ENCODE data around the gene UROC1. TPM values are rescaled to one million over a fixed set of nuclear protein-coding genes. Genes with fewer than 3 reads are reported as not detected.

Gene UROC1
- total RNA-seq, 4 donors from 2014 or later: not detected

DNA sequence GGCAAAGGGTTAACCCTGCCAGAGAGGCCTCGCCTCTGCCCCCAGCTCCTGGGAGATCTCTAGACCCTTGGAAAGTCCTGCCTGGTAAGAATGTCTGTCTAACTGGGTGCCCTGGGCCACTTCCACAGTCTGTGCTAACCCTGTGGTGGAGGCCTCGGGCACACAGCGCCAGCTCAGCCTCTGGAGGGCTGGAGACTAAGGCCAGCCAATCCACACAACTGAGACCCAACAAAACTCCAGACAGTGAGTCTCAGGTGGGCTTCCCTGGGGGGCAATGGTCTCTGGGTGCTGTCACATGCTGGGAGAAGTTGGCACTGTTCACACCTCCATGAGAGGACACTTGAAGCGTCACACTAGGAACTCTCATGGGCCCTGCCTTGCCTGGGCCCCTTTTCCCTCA is 61.4 kb downstream of the UROC1 start:
- Histone ChIP-seq H3K27me3 (no peaks in the 10 kb centered on the region), H3K36me3 (peaks cover 85% of the 10 kb centered on the region), H3K4me1 (no peaks in the 10 kb centered on the region), H3K9me3 (no peaks in the 10 kb centered on the region), H3K27ac (no peak overlapping the region), H3K4me3 (no peak overlapping the region)
- 80% methylated on average over 2 of the region's 4 CpGs for WGBS
- TF ChIP-seq POLR2A (IDR thresholded peaks at IDR 0.05): no peak
- no peak for TF ChIP-seq POLR2AphosphoS5 (IDR thresholded peaks at IDR 0.05)
- no peak for TF ChIP-seq EP300 (IDR thresholded peaks at IDR 0.05)
- TF ChIP-seq, protein P1, sequence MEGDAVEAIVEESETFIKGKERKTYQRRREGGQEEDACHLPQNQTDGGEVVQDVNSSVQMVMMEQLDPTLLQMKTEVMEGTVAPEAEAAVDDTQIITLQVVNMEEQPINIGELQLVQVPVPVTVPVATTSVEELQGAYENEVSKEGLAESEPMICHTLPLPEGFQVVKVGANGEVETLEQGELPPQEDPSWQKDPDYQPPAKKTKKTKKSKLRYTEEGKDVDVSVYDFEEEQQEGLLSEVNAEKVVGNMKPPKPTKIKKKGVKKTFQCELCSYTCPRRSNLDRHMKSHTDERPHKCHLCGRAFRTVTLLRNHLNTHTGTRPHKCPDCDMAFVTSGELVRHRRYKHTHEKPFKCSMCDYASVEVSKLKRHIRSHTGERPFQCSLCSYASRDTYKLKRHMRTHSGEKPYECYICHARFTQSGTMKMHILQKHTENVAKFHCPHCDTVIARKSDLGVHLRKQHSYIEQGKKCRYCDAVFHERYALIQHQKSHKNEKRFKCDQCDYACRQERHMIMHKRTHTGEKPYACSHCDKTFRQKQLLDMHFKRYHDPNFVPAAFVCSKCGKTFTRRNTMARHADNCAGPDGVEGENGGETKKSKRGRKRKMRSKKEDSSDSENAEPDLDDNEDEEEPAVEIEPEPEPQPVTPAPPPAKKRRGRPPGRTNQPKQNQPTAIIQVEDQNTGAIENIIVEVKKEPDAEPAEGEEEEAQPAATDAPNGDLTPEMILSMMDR (IDR thresholded peaks at IDR 0.05): no peak
- peak; percentile 40 to 57 for DNase-seq (ENCODE audit: low spot score in 2 of 2)

DNA sequence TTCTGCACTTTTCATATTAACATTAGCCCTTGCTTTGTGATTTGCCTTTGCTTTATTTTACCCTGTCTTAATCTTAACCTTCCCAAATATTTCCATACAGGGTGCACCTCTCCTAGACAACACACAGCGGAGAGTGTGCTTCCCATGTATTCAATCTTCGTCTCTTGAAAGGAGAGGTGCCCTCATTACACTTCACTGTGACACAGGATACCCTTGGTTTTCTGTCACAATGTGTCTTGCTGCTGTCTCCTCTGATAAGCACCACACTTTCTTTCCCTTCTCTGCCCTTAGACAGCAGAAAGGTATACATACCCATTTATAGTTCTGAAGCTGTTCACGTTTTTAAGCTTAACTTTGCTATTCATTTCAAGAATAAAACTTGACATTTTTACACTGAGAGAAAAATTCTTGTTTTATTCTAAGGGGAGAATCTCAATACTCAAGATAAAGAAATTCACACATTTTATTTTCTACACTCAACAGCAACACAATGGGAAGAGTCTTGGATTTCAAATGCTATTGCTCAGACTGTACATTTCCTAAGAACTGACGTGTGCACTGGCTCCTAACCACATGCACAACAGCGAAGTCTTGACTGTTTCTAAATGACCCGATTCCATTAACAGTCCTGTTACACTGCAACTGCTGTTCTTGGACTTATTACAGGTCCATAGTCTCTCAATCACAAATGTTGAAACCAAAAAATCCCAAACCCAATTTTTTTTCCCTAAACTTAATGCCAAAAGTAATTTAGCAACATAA is 63.0 kb downstream of the UROC1 start:
- Histone ChIP-seq H3K36me3 (peaks cover 84% of the 10 kb centered on the region), H3K4me1 (no peaks in the 10 kb centered on the region), H3K4me3 (no peak overlapping the region), H3K27ac (no peak overlapping the region), H3K27me3 (no peaks in the 10 kb centered on the region), H3K9me3 (no peaks in the 10 kb centered on the region)
- TF ChIP-seq, protein P1 (IDR thresholded peaks at IDR 0.05): no peak
- TF ChIP-seq POLR2A (IDR thresholded peaks at IDR 0.05): no peak
- no peak for TF ChIP-seq EP300 (IDR thresholded peaks at IDR 0.05)
- TF ChIP-seq POLR2AphosphoS5 (IDR thresholded peaks at IDR 0.05): no peak
- no peak for DNase-seq (ENCODE audit: low spot score in 2 of 2)
- 93% methylated on average over 6 of the region's 6 CpGs for WGBS

DNA sequence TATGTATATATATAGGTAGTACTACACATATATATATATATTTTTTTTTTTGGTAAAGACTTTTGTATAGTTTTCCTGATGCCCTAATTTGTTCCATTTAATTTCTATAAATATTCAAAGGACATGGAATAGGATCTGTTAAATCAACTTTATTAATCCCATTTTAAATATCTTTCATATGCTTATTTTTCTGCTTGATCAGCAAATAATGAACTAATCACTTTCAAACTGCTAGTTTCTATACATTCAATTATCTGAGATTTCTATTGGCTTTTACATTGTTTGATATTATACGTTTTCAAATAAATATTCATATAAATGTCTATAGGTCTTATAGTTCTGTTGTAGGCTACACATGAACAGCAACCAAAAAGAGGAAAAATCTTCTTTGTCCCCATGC is 63.5 kb downstream of the UROC1 start:
- Histone ChIP-seq H3K27me3 (no peaks in the 10 kb centered on the region), H3K4me3 (no peak overlapping the region), H3K27ac (no peak overlapping the region), H3K36me3 (peaks cover 84% of the 10 kb centered on the region), H3K4me1 (no peaks in the 10 kb centered on the region), H3K9me3 (no peaks in the 10 kb centered on the region)
- 87% methylated on average over 1 of the region's 1 CpG for WGBS
- no peak for DNase-seq (ENCODE audit: low spot score in 2 of 2)
- TF ChIP-seq POLR2A (IDR thresholded peaks at IDR 0.05): no peak
- TF ChIP-seq, protein P1 (IDR thresholded peaks at IDR 0.05): no peak
- TF ChIP-seq EP300 (IDR thresholded peaks at IDR 0.05): no peak
- TF ChIP-seq POLR2AphosphoS5 (IDR thresholded peaks at IDR 0.05): no peak

DNA sequence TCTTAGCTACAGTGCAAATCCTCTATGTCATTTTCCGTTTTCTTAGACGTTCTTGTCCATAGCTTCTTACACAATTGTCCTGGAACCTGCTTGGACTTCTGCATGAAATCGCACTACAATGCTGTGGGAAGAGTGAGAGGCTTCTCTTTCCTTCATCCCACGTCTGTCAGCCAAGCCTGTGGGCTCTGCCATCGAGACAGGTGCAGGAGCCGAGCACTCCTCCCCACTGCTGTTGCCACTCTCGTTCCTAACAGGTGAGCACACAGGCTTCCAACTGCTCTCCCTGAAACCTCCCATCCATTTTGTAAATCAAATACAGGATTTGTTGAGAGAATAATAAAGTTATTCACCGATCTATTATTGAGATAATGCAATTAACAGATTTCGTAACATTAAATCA is 65.4 kb downstream of the UROC1 start:
- 91% methylated on average over 9 of the region's 9 CpGs for WGBS
- peaks cover 83% of the 10 kb centered on the region for H3K36me3 ChIP-seq

DNA sequence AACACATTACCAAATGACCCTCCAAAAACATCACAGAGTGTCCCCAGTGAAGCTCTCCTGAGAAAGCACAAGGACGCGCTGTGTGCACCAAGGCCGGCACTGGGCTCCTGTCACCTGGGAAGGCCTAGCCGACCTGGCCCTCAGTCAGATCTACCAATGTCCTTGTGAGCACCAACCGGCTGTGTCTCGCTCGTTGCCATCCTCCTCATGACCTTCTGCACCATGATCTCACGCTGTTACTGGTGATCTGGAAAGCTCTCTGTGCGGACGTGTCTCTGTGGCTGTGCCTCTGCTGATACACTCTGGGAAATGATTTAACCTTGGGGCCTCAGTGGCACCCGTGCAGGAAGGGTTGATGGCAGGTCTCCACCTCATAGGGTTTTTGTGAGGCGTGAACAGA is 66.1 kb downstream of the UROC1 start:
- 93% methylated on average over 11 of the region's 12 CpGs for WGBS
- H3K36me3 ChIP-seq: peaks cover 76% of the 10 kb centered on the region
- H3K4me1 ChIP-seq: no peaks in the 10 kb centered on the region
- no peaks in the 10 kb centered on the region for H3K9me3 ChIP-seq
- H3K4me3 ChIP-seq: no peak overlapping the region
- no peak overlapping the region for H3K27ac ChIP-seq
- TF ChIP-seq, protein P1 (IDR thresholded peaks at IDR 0.05): no peak
- no peak for TF ChIP-seq EP300 (IDR thresholded peaks at IDR 0.05)
- TF ChIP-seq POLR2A (IDR thresholded peaks at IDR 0.05): no peak
- no peak for TF ChIP-seq POLR2AphosphoS5 (IDR thresholded peaks at IDR 0.05)
- H3K27me3 ChIP-seq: no peaks in the 10 kb centered on the region
- DNase-seq (ENCODE audit: low spot score in 2 of 2): no peak

More for the DNA sequence above, 65.4 kb downstream of the UROC1 start:
- no peaks in the 10 kb centered on the region for H3K4me1 ChIP-seq
- DNase-seq (ENCODE audit: low spot score in 2 of 2): no peak
- no peak overlapping the region for H3K27ac ChIP-seq
- no peak overlapping the region for H3K4me3 ChIP-seq
- no peaks in the 10 kb centered on the region for H3K27me3 ChIP-seq
- TF ChIP-seq, protein P1 (IDR thresholded peaks at IDR 0.05): no peak
- TF ChIP-seq POLR2AphosphoS5 (IDR thresholded peaks at IDR 0.05) (no peak), POLR2A (IDR thresholded peaks at IDR 0.05) (no peak), EP300 (IDR thresholded peaks at IDR 0.05) (no peak)
- H3K9me3 ChIP-seq: no peaks in the 10 kb centered on the region
